Activated naive CD4-positive, alpha-beta T cell treated with anti-CD3 and anti-CD28 coated beads, Interleukin-2, amount 50 U/mL, for 72 hours (primary cell): ENCODE data around the gene TPSB2. TPM values are rescaled to one million over a fixed set of nuclear protein-coding genes. Genes with fewer than 3 reads are reported as not detected.
A peak's percentile ranks its signal among the peaks of the same experiment; 100 is the strongest.
"Not testable (repeated sequence)": the region's sequence is repeated elsewhere in the genome, so short reads cannot be mapped to it uniquely, and the experiment has no call there.

ENCODE experiments used
- ATAC-seq, 2 donors: fragments of 150-1000 bp; cut with Tn5 transposase; 2 replicates each; pipeline ENCODE4 v1.10.0; 2021; ENCODE audit warnings: mild to moderate bottlenecking in 2 of 2, moderate library complexity in 2 of 2
- DNase-seq, 2 donors: peaks; one replicate each; pipeline ENCODE4 v3.0.0; 2021 to 2022; ENCODE audit warnings: low spot score in 2 of 2
- H3K27ac Mint-ChIP-seq, 2 donors: one replicate each; pipeline ENCODE4 v1.8.0; 2022; ENCODE audit warnings: mild to moderate bottlenecking in 2 of 2, mixed read lengths in 2 of 2
- H3K36me3 Mint-ChIP-seq, 2 donors: one replicate each; pipeline ENCODE4 v1.8.0; 2022; ENCODE audit warnings: mixed read lengths in 2 of 2
- H3K9me3 Mint-ChIP-seq, 2 donors: one replicate each; pipeline ENCODE4 v1.8.0; 2022; ENCODE audit warnings: mixed read lengths in 2 of 2
- total RNA-seq, 2 donors: library from RNA; stranded (reverse); gene quantifications; one replicate each; pipeline ENCODE4 v1.2.3, GENCODE V29; 2022

The TPSB2 gene
- total RNA-seq, 2 donors from 2014 or later = 1.3 TPM; not detected in 1

DNA sequence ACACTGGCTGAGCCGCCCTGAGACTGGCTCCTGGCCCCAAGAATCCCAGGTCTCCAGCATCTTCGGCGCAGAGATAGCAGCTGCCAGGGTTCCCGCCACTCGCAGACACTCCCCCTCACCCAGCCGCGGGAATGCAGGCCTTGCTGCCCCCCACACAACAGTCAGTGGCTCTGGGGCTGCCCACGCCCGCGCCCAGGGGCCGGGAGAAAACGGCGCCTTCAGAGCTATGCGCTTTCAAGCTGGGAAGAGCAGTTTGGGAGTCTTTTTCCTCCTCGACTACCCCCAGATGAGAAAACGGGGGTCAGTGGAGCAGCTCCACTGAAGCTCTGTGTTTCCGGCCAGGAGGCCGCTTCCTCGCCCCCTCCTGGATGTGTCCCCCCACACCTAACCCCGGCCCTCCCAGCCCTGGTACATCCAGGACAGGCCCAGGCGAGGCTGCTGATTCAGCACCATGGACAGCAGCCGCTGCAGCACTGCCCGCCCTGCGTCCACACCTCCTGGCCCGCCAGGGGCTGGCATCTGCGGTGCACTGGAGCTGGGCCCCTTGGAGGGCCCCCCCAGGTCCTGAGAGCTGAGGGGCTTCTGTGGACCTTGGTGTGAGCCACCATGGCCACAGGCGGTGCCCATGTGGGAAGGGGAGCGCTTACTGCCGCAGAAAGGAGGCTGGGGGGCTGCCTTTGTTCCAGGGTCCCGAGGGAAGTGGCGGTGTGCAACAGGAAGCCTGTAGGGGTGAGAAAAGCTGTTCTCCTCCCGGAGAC lies 41.4 kb downstream of the TPSB2 start:
- Mint-ChIP-seq H3K36me3 (no peaks in the 10 kb centered on the region), H3K27ac (no peak overlapping the region), H3K9me3 (no peaks in the 10 kb centered on the region)
- DNase-seq (peak in 1 of 2 donors; percentile 60), ATAC-seq (peak; percentile 58 to 78)

GRCh38 chr16:1185460-1186207 lies 44.4 kb downstream of the TPSB2 start:
- H3K36me3 Mint-ChIP-seq, ATAC-seq, DNase-seq, H3K27ac Mint-ChIP-seq, H3K9me3 Mint-ChIP-seq: not testable (repeated sequence)

- Mint-ChIP-seq H3K36me3 (no peaks in the 10 kb centered on the region), H3K9me3 (no peaks in the 10 kb centered on the region), H3K27ac (no peak overlapping the region)
- ATAC-seq (no peak), DNase-seq (no peak)
These were observed 45.0 kb downstream of the TPSB2 start for GRCh38 chr16:1184980-1185379.

DNA sequence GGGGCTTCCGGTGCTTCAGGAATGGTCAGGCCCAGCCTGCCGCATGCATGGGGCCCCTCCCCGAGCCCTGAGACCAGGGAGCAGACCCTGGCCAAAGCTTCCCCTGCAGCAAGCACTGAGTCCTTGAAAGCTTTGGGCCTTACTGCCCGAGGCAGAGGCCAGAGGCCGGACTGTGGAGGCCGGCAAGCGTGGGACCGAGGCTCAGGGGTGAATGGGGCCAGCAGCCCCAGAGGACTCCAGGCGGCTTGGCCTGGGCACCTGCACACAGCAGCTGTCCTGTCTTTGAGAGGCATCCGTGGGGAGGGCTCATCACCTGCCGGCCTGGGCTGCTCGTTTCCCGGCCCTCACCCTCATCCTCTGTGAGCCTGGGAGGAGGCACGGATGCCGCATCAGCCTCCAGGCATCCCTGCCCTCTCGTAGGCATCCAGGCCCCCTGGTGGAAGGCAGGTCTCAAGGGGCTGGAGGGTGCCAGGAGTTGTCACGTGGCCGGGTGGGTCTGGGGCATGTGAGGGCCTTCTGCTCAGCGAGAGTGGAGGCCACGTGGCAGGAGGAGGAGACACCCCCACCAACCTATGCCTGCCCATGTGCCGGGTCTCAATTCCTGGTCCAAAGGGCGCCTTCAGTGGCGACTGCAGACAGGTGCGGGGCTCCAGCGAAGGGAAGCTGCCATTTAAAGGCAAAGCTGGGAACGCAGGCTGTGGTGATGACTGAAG lies 45.7 kb downstream of the TPSB2 start:
- H3K36me3 Mint-ChIP-seq = no peaks in the 10 kb centered on the region
- ATAC-seq = no peak
- no peak for DNase-seq
- no peak overlapping the region for H3K27ac Mint-ChIP-seq
- no peaks in the 10 kb centered on the region for H3K9me3 Mint-ChIP-seq

GRCh38 chr16:1182950-1183907 lies 46.8 kb downstream of the TPSB2 start:
- no peaks in the 10 kb centered on the region for H3K9me3 Mint-ChIP-seq

GRCh38 chr16:1182316-1182671 lies 47.7 kb downstream of the TPSB2 start:
- no peaks in the 10 kb centered on the region for H3K36me3 Mint-ChIP-seq
- DNase-seq (no peak), ATAC-seq (no peak)
- H3K9me3 Mint-ChIP-seq = no peaks in the 10 kb centered on the region
- H3K27ac Mint-ChIP-seq = no peak overlapping the region

More at GRCh38 chr16:1182950-1183907, 46.8 kb downstream of the TPSB2 start:
- no peak overlapping the region for H3K27ac Mint-ChIP-seq
- ATAC-seq (no peak), DNase-seq (no peak)
- H3K36me3 Mint-ChIP-seq = no peaks in the 10 kb centered on the region

DNA sequence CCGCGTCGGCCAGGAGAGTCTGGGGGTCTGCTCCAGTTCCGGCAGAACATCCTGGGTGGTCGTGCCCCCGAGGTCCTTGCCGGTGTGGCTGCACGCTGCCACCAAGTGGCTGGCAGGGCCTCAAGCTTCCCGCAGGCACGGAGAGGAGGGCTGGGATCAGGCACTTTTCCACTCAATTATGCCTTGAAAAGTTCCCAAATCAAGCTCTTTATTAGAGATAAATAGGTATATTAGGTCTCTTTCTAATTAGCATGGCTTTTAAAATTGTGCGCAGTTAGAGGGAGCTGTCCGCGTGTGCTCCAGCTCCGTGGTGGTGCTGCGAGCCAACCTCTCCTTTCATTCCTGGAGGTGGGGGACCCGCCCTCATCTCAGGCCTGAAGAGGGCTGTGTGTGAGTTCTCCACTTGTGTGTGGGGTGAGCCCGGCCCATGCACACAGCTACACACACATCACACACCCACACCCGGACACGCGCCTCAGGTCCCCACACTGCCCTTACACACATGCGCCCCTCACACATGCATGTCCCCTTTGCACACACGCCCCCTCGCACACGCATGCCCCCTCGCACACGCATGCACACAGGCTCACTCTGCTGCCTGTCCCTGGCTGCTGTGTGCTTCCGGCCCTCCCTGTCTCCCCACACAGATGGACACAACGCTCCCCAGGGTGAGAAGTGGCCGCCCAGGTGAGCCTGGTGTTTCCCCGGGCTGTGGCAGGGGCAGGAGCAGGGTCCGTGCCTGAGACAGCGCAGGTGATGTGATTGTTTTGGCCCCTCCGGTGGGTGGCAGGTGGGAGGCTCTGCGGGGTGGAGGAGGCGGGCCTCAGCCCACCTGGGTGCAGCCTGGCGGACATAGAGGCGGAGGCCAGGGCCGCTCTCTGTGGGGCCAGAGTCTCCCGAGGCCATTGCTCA lies 48.3 kb downstream of the TPSB2 start:
- Mint-ChIP-seq H3K36me3 (no peaks in the 10 kb centered on the region), H3K27ac (no peak overlapping the region), H3K9me3 (no peaks in the 10 kb centered on the region)
- DNase-seq (no peak), ATAC-seq (no peak)

DNA sequence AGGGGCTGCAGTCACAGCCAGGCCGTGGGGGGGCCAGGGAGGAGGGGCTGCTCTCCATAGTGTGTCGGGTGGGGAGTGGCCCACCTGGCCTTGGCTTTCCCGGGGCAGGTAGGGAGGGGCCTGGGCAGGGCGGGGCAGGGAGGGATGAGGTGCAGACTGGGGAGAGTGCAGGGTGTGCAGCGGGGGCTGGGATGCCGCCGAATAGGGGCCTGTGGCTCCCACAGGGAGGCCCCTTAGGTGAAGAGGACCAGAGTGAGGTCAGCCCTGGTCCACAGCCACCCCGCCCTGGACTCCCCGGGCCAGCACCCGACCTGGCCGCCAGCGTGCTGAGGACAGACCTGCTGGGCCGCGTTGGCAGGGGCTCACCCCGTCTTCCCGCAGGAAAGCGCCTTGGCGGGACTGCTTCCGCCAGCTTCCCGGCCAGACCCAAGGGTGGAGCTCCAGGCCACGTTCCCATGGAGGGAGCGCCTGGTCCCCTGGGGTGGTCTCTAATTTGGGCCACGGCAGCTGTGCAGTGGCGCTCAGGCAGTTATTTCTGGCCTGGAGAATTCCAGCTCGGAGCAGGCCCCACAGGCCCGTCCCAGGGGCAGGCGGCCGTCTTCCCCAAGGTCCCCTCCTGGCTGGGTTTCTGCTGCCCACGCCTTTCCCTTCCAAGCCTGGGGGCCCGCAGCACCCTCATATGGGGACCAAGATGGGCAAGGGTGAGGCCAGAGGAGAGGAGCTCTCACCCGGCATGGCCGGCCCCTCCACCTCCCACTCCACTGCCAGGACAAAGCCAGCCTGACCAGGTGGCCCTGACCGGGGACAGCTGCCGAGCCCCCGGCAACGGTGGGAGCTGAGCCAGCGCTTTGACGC lies 49.2 kb downstream of the TPSB2 start:
- Mint-ChIP-seq H3K9me3 (no peaks in the 10 kb centered on the region), H3K27ac (no peak overlapping the region), H3K36me3 (no peaks in the 10 kb centered on the region)
- DNase-seq (no peak), ATAC-seq (no peak)

Other genes with a start within 250 kb of the TPSB2 start
- gene SOX8, start 248.4 kb downstream of the TPSB2 start, total RNA-seq = 1 to 10 TPM in 1 of 2 donors, under 1 TPM in 1; 0.43 to 5.9 TPM
- not detected for gene SSTR5, start 157.4 kb downstream of the TPSB2 start, total RNA-seq
- gene C1QTNF8, start 133.9 kb downstream of the TPSB2 start, total RNA-seq = not detected
- gene CACNA1H, start 77.1 kb downstream of the TPSB2 start, total RNA-seq = 1 to 10 TPM in 1 of 2 donors, under 1 TPM in 1; 0.68 to 1.7 TPM
- not detected for gene TPSG1, start 4.9 kb downstream of the TPSB2 start, total RNA-seq
- gene TPSAB1, start 10.5 kb upstream of the TPSB2 start, total RNA-seq = under 1 TPM; 0.64 to 0.77 TPM
- gene TPSD1, start 25.9 kb upstream of the TPSB2 start, total RNA-seq = not detected
- 100 to 1,000 TPM; 205 to 246 TPM for gene UBE2I, start 79.5 kb upstream of the TPSB2 start, total RNA-seq
- gene BAIAP3, start 103.5 kb upstream of the TPSB2 start, total RNA-seq = 1 to 10 TPM in 1 of 2 donors, under 1 TPM in 1; 0.34 to 1.9 TPM
- gene TSR3, start 121.7 kb upstream of the TPSB2 start, total RNA-seq = 10 to 100 TPM; 34.4 to 50.8 TPM
- 10 to 100 TPM; 21.7 to 25.4 TPM for gene GNPTG, start 121.7 kb upstream of the TPSB2 start, total RNA-seq
- gene UNKL, start 184.5 kb upstream of the TPSB2 start, total RNA-seq = 10 to 100 TPM; 38.0 to 72.1 TPM
- gene UQCC4, start 190.6 kb upstream of the TPSB2 start, total RNA-seq = 10 to 100 TPM; 12.4 to 15.2 TPM
- under 1 TPM in 1 of 2 donors, not detected in 1; 0.27 TPM for gene PERCC1, start 200.9 kb upstream of the TPSB2 start, total RNA-seq
- gene CCDC154, start 214.4 kb upstream of the TPSB2 start, total RNA-seq = 1 to 10 TPM; 2.6 to 3.6 TPM
- gene CLCN7, start 244.8 kb upstream of the TPSB2 start, total RNA-seq = 100 to 1,000 TPM in 1 of 2 donors, 10 to 100 TPM in 1; 43.2 to 138 TPM